HCT116 (cell line): Measurements from ENCODE around the gene KASH5.

Experiments used
- CEBPB ChIP-seq: IDR thresholded peaks from 2 replicates; pipeline ENCODE4 v1.6.1; 2012; ENCODE audit warnings: low read depth
- EGR1 ChIP-seq: IDR thresholded peaks from 2 replicates; pipeline ENCODE4 v1.6.1; 2012; ENCODE audit warnings: low read depth
- EZH2 ChIP-seq: fragments of 200-600 bp; sonication (generic); IDR thresholded peaks from 2 replicates; pipeline ENCODE4 v1.6.1; 2017; ENCODE audit warnings: antibody characterized with exemption, mixed run types
- POLR2A ChIP-seq: IDR thresholded peaks from 2 replicates; pipeline ENCODE4 v1.7.0; 2011; ENCODE audit warnings: borderline replicate concordance; ENCODE audit not compliant: insufficient read depth, insufficient read length; ENCODE audit errors: extremely low read depth
- POLR2AphosphoS5 ChIP-seq: IDR thresholded peaks from 2 replicates; pipeline ENCODE4 v1.6.1; 2011; ENCODE audit warnings: mild to moderate bottlenecking, low read depth, low read length, moderate library complexity
- SIN3A ChIP-seq: IDR thresholded peaks from 2 replicates; pipeline ENCODE4 v1.6.1; 2012; ENCODE audit warnings: low read depth
- SP1 ChIP-seq: IDR thresholded peaks from 2 replicates; pipeline ENCODE4 v1.6.1; 2012; ENCODE audit warnings: low read depth
- TF ChIP-seq, protein P1 (sequence below), 3 experiments: fragments of 200-600 bp in 1 of 3; sonication (generic) in 1 of 3; IDR thresholded peaks in 2 of 3; conservative IDR thresholded peaks in 1 of 3; 2 replicates each; pipeline ENCODE4 v1.5.1; 2012 to 2017; ENCODE audit warnings: low read depth in 2 of 3, low read length in 2 of 3, antibody characterized with exemption in 1 of 3, borderline replicate concordance in 1 of 3, control low read depth in 1 of 3, mild to moderate bottlenecking in 1 of 3, mixed read lengths in 1 of 3, mixed run types in 1 of 3, moderate library complexity in 1 of 3; ENCODE audit not compliant: insufficient read depth in 1 of 3
- TF ChIP-seq, protein P2 (sequence below): IDR thresholded peaks from 2 replicates; pipeline ENCODE4 v1.6.1; 2012
- TF ChIP-seq, protein P3 (sequence below): IDR thresholded peaks from 2 replicates; pipeline ENCODE4 v1.6.1; 2012; ENCODE audit warnings: low read depth
- TF ChIP-seq, protein P4 (sequence below): IDR thresholded peaks from 2 replicates; pipeline ENCODE4 v1.6.1; 2012

DNA sequence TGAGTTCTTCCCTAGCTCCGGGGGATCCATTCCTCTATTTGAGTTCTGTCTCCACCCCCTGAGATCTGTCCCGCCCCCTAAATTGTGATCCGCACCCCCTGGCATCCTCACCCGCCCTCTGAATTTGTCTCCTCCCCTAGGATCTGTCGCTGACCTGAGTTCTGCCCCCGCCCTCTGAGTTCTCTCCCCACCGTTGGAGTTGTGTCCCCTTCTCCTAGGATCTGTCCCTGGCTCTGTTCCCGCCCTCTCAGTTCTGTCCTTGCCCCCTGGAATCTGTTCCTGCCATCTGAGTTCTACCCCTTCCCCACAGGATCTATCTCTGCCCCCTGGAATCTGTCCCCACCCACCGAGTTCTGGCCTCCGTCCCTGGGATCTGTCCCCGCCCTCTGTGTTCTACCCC, 54.3 kb downstream of the KASH5 start:
- TF ChIP-seq, protein P1, sequence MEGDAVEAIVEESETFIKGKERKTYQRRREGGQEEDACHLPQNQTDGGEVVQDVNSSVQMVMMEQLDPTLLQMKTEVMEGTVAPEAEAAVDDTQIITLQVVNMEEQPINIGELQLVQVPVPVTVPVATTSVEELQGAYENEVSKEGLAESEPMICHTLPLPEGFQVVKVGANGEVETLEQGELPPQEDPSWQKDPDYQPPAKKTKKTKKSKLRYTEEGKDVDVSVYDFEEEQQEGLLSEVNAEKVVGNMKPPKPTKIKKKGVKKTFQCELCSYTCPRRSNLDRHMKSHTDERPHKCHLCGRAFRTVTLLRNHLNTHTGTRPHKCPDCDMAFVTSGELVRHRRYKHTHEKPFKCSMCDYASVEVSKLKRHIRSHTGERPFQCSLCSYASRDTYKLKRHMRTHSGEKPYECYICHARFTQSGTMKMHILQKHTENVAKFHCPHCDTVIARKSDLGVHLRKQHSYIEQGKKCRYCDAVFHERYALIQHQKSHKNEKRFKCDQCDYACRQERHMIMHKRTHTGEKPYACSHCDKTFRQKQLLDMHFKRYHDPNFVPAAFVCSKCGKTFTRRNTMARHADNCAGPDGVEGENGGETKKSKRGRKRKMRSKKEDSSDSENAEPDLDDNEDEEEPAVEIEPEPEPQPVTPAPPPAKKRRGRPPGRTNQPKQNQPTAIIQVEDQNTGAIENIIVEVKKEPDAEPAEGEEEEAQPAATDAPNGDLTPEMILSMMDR (IDR thresholded peaks at IDR 0.05 in 2 of 3, conservative IDR thresholded peaks at IDR 0.05 in 1 of 3; ENCODE audit: borderline replicate concordance in 1 of 3, insufficient read depth in 1 of 3, low read depth in 2 of 3, low read length in 2 of 3), result no peak
- TF ChIP-seq POLR2AphosphoS5, result no peak
- TF ChIP-seq POLR2A, result no peak
- no peak for TF ChIP-seq EGR1
- TF ChIP-seq, protein P2, sequence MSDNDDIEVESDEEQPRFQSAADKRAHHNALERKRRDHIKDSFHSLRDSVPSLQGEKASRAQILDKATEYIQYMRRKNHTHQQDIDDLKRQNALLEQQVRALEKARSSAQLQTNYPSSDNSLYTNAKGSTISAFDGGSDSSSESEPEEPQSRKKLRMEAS, result no peak
- no peak for TF ChIP-seq CEBPB
- TF ChIP-seq, protein P3, sequence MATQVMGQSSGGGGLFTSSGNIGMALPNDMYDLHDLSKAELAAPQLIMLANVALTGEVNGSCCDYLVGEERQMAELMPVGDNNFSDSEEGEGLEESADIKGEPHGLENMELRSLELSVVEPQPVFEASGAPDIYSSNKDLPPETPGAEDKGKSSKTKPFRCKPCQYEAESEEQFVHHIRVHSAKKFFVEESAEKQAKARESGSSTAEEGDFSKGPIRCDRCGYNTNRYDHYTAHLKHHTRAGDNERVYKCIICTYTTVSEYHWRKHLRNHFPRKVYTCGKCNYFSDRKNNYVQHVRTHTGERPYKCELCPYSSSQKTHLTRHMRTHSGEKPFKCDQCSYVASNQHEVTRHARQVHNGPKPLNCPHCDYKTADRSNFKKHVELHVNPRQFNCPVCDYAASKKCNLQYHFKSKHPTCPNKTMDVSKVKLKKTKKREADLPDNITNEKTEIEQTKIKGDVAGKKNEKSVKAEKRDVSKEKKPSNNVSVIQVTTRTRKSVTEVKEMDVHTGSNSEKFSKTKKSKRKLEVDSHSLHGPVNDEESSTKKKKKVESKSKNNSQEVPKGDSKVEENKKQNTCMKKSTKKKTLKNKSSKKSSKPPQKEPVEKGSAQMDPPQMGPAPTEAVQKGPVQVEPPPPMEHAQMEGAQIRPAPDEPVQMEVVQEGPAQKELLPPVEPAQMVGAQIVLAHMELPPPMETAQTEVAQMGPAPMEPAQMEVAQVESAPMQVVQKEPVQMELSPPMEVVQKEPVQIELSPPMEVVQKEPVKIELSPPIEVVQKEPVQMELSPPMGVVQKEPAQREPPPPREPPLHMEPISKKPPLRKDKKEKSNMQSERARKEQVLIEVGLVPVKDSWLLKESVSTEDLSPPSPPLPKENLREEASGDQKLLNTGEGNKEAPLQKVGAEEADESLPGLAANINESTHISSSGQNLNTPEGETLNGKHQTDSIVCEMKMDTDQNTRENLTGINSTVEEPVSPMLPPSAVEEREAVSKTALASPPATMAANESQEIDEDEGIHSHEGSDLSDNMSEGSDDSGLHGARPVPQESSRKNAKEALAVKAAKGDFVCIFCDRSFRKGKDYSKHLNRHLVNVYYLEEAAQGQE, result no peak
- TF ChIP-seq SP1, result no peak
- TF ChIP-seq, protein P4, sequence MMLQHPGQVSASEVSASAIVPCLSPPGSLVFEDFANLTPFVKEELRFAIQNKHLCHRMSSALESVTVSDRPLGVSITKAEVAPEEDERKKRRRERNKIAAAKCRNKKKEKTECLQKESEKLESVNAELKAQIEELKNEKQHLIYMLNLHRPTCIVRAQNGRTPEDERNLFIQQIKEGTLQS, result no peak
- TF ChIP-seq EZH2, result no peak
- TF ChIP-seq SIN3A, result no peak
